ENCODE results near the gene CDC37L1.
"Not testable (repeated sequence)": the region's sequence is repeated elsewhere in the genome, so short reads cannot be mapped to it uniquely, and the experiment has no call there.

The CDC37L1 gene

DNA sequence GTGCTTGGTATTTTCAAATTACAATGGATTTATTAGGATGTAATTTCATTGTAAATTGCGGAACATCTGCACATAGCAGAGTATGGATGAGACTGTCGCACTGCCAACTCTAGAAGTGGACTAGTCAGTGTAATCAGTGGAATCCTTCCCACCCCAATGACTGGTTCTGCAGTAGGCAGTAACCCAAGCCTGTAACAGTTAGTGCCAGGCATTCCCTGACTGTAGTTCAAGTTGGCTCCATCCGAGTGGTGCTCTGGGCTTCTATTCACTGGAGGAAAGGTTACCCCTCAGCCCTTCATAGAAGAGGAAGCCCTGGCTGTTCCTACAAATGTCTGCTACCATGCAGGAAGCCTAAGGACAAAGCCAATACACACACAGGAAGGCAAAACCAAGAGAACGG lies 38.4 kb downstream of the CDC37L1 start:
- DNase-seq = no peak

GRCh38 chr9:4718911-4719310 lies 39.5 kb downstream of the CDC37L1 start:
- DNase-seq = no peak

DNA sequence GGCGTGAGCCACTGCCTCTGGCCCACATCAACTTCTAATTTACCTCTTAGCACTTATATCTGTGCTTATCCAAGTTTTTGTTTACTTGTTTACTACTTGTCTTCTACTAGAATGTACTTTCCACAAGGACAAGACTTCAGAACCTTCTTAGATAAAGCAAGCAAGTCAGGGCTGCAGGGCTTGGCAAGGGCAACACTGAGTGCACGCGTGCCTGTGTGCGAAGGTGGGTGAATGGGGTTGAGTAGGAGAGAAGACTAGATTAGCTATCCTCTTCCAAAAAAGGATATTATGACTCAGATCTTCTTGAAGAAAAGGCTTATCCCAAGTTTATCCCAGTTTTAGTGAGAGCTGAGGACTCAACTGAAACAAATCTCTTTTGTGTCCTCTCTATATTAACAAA lies 42.4 kb downstream of the CDC37L1 start:
- DNase-seq = no peak

DNA sequence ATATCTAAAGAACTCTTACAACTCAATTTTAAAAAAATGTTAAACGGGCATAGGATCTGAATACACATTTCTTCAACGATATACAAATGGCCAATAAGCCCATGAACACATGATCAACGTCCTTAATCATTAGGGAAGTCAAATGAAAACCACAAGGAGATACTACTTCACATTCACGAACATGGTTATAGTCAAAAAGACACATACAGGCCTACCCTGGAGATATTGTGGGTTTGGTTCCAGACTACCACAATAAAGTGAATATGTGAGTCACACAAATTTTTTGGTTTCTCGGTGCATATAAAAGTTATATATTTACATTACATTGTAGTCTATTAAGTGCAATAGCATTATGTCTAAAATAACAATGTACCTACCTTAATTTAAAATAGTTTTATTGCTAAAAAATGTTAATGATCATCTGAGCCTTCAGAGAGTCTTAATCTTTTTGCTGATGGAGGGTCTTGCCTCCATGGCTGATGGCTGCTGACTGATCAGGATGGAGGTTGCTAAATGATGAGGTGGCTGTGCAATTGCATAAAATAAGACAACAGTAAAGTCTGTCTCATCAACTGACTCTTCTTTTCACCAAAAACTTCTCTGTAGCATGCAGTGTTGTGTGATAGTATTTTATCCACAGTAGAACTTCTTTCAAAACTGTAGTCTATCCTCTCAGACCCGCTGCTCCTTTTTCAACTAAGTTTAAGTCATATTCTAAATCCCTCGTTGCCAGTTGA lies 46.5 kb downstream of the CDC37L1 start:
- DNase-seq = no peak

- DNase-seq = no peak
These were observed 48.2 kb downstream of the CDC37L1 start for GRCh38 chr9:4727593-4727992.

GRCh38 chr9:4732890-4733289 lies 53.5 kb downstream of the CDC37L1 start:
- no peak for DNase-seq

- no peak for DNase-seq
These were observed 54.8 kb downstream of the CDC37L1 start for GRCh38 chr9:4734150-4734549.

GRCh38 chr9:4738866-4739586 lies 59.7 kb downstream of the CDC37L1 start:
- DNase-seq = no peak

- DNase-seq = no peak
These were observed 60.4 kb downstream of the CDC37L1 start for GRCh38 chr9:4739587-4740387.

DNA sequence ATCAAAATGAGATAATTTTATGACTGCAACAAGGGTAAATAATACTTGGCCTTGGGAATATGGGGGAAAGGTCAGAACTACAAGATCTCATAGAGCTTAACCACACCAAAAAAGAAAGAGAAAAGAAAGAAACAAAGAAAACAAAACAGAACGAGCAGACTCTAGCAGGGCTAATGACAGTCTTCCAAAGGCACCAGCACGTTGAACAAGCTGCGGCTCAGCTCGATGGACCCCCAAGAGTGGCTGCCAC lies 60.9 kb downstream of the CDC37L1 start:
- no peak for DNase-seq

GRCh38 chr9:4740638-4741364 lies 61.4 kb downstream of the CDC37L1 start, which contains the start of gene AK3:
Gene AK3, minus strand, starts transcription at chr9:4741202. Its CDS starts 115 bp downstream, at chr9:4741087.
- peak; percentile 84 for DNase-seq

DNA sequence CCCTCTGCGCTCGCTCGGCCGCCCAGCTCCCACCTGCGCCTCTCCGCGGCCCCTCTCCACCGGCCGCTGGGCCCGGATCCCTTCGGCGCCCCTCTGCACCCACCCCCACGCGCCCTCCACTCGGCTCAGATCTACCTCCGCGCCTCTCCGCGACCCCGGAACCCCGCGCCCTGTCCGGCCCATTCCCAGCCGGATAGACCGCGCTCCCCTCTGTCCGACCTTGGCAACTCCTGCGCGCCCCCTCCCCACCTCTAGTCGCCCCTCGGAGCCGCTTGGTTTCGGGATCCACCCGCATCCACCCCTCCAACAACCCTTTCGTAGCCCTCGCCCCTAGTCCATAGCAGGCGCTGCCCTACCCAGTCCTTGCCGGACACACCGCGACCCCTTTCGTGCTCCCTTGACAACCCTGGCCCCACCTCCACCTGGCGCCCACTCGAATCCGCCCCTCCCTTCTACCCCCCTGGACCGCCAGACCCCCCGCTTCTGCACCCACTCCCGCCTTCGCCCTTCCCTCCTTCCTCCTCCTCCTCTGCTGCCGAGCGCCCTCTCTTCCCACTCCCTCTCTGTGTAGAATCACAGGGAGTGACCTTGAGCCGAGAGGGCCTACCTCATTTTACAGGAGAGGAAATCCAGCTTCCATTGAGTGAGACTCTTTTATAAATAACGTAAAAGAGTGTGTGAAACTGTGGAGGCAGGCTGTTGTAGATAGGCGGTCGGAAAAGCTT lies 62.2 kb downstream of the CDC37L1 start:
- DNase-seq = no peak

- DNase-seq = no peak
These were observed 62.9 kb downstream of the CDC37L1 start for GRCh38 chr9:4742246-4742645.

DNA sequence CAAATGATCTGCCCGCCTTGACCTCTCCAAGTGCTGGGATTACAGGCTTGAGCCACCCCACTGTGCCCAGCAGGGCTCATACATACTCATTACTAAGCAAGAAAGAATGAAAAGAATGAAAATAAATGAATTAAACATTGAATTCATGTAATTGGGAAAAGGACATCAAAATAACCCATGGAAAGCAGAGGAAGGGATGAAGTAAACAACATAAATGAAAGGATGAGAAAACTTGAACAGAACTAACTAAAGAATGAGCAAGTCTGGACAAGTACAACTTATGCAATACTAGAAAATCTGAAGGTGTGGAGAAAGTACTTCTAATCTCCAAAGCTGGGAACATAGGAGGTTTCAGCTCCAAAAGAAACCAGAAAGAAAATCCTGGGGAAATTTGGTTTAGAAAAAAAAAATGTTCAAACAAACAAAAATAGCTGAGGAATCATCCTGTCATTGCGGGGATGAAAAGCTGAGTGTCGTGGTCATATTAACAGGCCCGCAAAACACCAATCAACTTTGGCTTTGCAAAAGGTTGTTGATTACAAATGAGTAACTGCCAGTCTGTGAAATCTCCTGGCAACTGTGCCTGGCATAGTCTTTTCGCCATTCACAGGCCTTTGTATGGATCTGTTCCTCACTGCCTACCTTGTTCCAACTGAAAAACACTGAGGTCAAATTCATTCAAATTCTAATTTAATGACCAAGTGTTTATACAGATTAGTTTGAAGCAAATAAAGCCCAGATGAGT lies 63.9 kb downstream of the CDC37L1 start:
- DNase-seq = no peak

DNA sequence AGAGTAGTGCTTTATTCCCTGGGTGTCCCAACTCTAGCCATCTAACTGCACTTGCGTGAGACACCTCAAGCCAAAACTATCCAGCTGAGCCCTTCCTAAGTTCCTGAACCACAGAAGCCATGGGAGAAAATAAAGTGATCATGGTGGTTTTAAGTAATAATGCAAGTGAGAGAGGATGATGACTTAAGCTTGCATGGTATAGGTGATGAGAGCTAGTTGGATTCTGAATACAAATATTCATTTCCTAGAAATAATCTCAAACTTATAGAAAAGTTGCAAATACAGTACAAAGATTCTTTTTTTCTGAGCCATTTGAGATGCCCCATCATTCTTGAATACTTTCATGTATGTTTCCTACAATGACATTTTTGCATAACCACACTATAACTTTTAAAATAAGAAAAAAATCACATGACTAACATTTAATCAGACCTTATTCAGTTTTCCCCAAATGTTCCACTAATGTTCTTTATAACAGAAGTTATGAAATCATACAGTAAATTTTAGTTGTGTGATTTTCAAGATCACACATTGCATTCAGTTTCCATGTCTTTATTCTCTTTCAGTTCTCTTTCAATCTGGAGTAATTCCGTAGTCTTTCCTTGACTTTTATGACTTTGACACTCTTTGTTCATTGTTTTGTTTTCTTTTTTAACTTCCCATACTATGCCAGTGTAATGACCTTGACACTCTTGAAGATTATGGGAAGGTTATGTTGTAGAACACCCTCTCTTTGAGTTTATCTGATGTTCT lies 67.1 kb downstream of the CDC37L1 start:
- DNase-seq = no peak

DNA sequence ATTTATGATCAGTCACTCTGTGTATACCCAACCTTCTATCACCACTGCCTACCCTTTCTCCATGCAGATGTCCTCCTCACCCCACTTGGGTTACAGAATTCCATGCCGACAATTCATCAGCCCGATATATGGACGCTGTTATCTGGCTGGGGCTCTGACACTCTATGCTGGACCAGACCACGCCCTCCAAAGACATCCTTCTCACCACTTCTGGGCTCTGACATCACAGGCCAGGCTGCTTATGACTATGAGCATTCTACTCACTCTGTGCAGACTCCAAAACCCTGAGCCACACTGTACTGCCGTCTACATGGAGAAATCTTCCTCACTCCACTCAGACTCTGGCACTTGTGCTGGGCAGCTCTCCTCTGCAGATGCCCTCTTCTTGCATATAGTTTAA lies 69.2 kb downstream of the CDC37L1 start:
- DNase-seq = no peak

DNA sequence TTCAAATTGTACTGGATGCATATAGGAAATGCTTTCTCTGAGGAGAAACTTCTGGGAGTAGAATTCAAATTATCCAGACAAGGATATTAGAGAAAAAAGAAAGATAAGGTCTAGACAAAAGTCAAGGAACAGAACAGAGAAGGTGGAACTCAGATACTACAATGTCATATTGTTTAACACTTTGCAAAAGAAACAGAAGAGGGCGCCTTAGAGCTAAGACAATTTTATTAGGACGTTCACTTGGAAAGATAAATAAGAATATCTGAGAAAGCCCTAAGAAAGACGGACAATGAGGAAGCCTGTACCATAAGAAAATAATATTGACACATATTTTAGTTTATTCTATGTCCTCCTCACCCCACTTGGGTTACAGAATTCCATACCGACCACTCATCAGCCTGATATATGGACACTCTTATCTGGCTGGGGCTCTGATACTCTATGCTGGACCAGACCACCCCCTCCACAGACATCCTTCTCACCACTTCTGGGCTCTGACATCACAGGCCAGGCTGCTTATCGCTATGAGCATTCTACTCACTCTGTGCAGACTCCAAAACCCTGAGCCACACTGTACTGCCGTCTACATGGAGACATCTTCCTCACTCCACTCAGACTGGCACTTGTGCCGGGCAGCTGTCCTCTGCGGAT lies 70.8 kb downstream of the CDC37L1 start:
- DNase-seq = peak; percentile 41

GRCh38 chr9:4754530-4754929 lies 75.2 kb downstream of the CDC37L1 start:
- DNase-seq = not testable (repeated sequence)

DNA sequence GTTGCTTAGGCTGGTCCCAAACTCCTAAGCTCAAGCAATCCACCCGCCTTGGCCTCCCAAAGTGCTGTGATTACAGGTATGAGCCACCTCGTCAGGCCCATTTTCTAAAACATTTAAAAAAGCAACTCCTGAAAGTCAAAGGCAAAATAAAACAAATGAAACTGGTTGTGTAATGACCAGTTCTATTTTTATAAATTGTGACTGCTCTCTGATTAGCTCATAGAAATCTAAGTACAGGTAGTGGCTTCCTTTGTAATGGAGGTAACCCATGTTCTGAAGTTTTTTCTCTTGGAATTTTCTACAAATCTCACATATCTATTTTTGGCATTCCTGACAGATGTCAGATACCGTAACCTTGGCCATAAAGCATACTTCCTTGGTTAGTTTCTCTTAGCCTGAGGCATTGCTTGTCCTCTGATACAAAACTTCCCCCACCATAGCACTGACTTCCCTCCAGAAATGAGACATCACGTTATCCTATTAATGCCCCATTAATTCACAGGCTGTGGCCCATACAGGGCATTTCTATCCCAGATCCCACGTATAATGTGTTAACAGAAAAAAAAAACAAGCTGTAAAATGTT lies 75.7 kb downstream of the CDC37L1 start:
- no peak for DNase-seq

DNA sequence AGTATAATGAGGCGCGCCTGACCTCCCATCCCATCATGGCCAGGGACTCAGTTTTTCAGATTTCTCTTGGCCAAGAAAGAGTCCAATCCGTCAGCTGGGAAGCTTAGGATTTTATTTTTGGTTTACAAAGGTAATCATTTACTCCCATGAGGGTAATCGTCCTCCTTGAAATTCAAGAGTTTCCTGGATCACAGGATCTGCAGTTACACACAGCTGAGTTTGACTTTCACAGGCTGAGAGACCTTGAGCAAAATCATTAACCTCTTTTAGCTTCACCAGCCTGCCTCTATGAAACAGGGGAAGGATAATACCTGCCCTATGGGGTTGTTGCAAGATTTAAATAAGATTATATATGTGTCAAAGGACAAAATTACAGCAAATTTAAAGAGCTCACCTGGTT lies 77.1 kb downstream of the CDC37L1 start:
- no peak for DNase-seq
